Urinary bladder (tissue), 4 donors: Measurements from ENCODE around the gene ZNF14. TPM values are rescaled to one million over a fixed set of nuclear protein-coding genes. Genes with fewer than 3 reads are reported as not detected.
"Not testable (repeated sequence)": the region's sequence is repeated elsewhere in the genome, so short reads cannot be mapped to it uniquely, and the experiment has no call there.

Source experiments
- DNase-seq: peaks from one replicate; pipeline ENCODE4 v3.0.0-alpha.2; 2015; ENCODE audit errors: extremely low spot score
- H3K27ac ChIP-seq: one replicate; pipeline ENCODE4 v1.5.1; 2013; ENCODE audit warnings: low read depth, mild to moderate bottlenecking, moderate library complexity
- H3K36me3 ChIP-seq: one replicate; pipeline ENCODE4 v1.6.1; 2013; ENCODE audit warnings: mild to moderate bottlenecking, moderate library complexity; ENCODE audit not compliant: insufficient read depth
- H3K4me1 ChIP-seq: one replicate; pipeline ENCODE4 v1.6.1; 2013; ENCODE audit warnings: mild to moderate bottlenecking, moderate library complexity; ENCODE audit not compliant: insufficient read depth
- H3K4me3 ChIP-seq: one replicate; pipeline ENCODE4 v1.5.1; 2013; ENCODE audit warnings: low read depth, low read length
- WGBS: extraction: QIAGEN DNeasy Blood & Tissue Kit; methylation state at CpG from one replicate; pipeline ENCODE4 v1.1.7; 2013; 5-methylcytosine and 5-hydroxymethylcytosine counted together
- polyA plus RNA-seq: library from polyadenylated mRNA; stranded (reverse); fragments of 200-250 nt; gene quantifications from one replicate; pipeline ENCODE4 v1.2.3, GENCODE V29; 2013
- total RNA-seq: library from RNA; depleted of rRNA; stranded (reverse); fragments of >200 nt; gene quantifications from one replicate; pipeline ENCODE4 v1.2.3, GENCODE V29; 2014
- donor health status: healthy with polysubstance abuse.
- donor health status: healthy.

The ZNF14 gene
- total and polyA plus RNA-seq, 2 donors: 5.0 to 30.1 TPM

DNA sequence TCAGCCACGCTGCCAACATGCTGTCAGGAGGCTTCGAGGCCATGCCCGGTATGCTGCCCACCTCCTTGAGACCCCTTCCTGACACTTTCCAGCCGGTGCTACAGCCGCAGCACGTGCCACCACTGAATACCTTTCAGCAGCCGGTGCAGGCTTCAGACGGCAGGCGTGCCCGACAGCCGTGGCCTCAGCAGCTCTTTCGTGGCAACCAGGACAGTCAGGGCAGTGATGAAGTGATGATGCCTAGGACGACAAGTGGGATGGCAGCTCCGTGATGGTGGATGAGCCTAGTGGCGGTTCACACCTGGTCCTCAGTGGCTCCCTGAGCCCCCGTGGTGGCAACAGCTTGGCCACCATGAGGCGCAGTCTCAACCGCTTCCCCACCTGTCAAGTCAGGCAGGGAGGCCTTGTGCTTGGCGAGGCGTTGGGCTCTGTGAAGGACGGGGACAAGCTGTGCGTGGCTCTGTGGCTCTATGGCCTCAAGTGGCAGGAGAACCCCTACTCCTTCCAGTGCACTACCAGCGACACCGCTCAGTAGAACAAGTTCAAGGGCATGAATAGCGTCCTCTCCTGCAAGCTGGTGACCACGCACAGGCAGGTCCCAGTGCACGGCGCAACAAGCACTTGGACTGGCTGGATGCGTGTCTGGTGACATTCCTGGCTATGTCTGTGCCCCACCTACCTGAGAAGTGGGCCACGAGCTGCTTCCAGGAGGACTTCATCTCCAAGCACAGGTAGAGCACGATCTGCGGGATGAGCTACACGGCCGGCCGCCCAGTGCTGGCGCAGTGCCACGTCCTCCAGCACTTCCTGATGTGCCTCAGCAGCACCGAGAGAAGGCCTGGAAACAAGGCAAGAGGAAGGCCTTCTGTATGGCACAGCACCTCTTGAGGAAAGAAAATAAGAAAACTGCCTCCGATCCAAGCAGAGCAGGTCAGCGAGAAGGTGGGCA lies 18.2 kb upstream of the ZNF14 start:
- no peak for DNase-seq
- no peak overlapping the region for H3K27ac ChIP-seq
- H3K4me3 ChIP-seq: no peak overlapping the region
- no peaks in the 10 kb centered on the region for H3K4me1 ChIP-seq
- H3K36me3 ChIP-seq: no peaks in the 10 kb centered on the region
- 88% methylated on average over 40 of the region's 40 CpGs for WGBS

DNA sequence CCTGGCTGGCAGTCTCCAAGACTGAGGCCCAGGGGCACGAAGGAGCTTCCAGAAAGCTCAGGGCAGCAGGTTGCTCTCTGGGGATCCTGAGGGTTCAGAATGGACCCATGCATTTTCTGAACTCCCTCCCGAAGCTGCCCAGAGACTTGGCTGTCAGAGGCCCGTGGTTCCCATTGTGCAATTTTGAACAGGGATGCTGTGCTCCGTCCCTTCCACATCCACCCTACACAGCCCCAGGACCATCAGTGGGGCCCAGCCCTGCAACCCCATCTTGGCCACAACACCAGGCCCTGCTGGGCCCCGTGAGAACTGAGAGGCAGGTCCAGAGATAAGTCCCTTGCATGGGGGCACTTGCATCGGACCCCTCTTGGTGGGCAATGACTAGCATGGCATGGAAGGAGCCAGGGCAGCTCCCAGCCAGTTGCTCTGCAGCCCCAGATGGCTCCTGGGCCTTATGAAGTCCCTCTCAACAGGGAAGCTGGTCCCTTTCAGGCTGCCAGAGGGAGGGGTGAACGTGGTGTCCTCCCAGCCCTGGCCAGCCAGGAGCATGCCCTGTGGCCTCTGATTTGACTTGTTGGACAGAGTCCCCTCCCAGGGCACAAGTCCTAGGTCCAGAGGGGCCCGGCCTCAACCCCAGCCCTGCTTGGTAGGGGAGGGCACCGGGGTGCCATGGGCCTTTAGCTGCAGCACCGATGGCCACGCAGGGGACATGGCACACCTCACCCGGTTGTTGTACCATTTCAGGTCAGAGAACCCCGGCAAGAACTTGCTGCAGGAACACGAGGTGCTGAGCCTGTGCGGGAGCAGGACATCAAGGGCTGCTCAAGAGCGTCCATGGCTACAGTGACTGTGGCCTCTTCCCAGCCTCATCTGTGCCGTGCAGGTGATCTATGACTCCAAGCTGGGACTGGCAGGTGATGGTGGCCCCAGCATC lies 17.3 kb upstream of the ZNF14 start:
- H3K36me3 ChIP-seq: no peaks in the 10 kb centered on the region
- H3K4me1 ChIP-seq: no peaks in the 10 kb centered on the region
- 76% methylated on average over 17 of the region's 17 CpGs for WGBS
- no peak overlapping the region for H3K27ac ChIP-seq
- H3K4me3 ChIP-seq: no peak overlapping the region
- no peak for DNase-seq

DNA sequence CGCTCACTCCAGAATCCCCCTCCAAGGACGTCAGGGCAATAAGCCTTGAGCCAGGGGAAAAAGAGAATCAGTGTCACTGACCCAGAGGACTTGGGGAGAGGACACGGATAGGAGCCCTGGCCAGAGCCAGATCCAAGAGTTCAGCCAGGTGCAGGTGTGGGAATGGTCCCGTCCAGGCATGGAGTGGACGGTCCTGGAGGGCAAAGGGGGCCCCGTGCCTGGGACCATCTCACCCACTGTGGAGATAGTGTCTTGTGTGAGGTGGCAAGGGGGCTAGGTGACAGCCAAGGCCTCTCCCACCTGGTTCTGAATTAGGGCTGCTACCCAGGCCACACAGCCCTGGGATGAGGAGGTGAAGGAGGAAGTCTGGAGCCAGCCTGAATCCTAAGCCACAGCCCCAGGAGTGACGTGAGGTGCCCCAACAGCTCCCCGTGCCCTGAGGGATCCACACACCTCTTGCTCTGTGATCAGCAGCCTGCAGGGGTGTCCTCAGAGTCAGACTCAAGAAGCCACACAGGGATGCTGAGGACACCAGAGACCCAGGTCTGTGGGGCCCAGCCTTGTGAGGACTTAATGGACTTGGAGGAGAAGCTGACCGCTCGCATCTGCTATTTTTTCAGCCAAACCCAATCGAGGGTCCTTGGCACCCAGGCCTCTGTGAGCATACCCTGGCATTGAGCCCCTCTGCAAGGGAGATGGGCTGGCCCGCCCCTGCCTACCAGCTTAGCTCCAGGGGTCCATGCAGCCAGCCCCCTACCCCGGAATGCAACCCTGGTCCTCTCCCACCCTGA lies 16.4 kb upstream of the ZNF14 start:
- Histone ChIP-seq H3K27ac (no peak overlapping the region), H3K36me3 (no peaks in the 10 kb centered on the region), H3K4me3 (no peak overlapping the region), H3K4me1 (no peaks in the 10 kb centered on the region)
- DNase-seq: no peak
- WGBS: 86% methylated on average over 13 of the region's 13 CpGs

DNA sequence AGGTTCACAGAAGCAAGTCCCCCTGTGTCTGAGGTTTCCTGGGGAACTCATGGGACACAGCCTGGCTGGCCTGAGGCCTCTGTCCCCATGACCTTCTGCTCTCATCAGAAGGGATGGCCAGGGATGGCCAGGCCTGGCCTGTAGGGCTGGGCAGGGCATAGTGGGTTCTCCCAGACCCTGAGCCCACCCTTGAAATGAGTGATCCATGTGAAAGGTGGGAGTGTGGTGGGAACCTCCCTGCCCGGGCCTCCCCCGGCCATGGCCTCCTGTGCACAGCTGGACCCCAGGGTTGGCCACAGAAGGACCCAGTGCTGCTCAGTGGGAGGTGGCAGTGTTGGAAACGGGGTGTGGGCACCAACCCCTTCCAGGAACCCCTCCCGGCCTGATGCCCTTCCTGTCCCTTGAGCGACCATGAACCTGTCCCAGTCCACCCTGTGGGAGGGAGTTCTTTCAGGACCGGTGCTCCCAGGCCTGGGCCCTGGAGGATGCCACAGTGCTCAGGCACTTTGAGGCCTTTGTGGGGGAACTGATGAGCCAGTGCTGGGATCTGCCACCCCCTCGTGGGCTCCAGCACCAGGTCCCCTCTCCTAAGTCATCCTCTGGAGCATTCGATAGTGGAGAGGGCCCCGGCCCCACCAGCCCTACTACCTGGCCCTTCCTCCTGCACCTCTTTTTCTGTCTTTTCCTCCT lies 15.5 kb upstream of the ZNF14 start:
- no peaks in the 10 kb centered on the region for H3K4me1 ChIP-seq
- no peak overlapping the region for H3K4me3 ChIP-seq
- H3K27ac ChIP-seq: no peak overlapping the region
- H3K36me3 ChIP-seq: no peaks in the 10 kb centered on the region
- no peak for DNase-seq
- 81% methylated on average over 9 of the region's 9 CpGs for WGBS

DNA sequence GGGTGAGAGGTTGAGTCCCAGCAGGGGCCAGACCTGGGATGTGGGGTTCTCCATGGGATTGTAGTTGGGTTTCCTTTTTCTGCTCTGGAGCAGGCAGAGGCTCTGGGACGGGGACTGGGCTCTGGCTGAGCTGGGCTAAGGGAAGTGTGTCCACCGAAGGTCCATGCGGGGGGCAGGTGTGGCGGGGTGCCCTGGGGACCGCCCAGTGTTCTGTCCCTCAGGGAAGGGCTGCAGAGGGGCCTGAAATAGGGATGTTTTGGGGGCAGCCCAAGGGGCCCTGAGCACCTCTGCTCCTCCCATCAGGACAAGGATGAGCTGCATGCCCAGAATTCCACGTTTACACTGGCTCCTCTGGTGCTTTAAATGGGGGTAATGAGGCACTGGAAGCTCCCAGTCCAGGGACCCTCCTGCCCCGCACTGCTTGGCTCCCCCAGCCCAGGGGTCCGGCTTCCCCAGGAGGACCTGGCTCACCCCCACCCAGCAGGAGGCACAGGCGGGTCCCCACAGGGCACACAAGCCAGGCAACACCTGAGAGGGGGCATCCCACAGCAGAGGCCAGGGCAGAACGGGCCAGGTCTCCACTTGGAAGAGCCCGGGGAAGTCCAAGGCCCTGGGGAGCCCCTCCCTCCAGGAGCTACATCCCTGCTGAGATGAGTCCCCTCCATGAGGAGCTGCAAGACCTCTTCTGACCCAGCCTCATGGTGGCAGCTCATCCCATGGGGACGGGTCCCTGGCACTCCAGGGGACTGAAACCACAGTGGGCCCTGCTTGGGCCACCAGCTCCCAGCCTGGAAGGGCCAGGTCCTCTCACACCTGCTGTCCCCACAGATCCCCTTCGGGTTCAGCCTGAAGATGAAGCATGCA lies 14.7 kb upstream of the ZNF14 start:
- no peak overlapping the region for H3K4me3 ChIP-seq
- 86% methylated on average over 13 of the region's 13 CpGs for WGBS
- H3K36me3 ChIP-seq: no peaks in the 10 kb centered on the region
- H3K4me1 ChIP-seq: no peaks in the 10 kb centered on the region
- H3K27ac ChIP-seq: no peak overlapping the region
- DNase-seq: no peak

DNA sequence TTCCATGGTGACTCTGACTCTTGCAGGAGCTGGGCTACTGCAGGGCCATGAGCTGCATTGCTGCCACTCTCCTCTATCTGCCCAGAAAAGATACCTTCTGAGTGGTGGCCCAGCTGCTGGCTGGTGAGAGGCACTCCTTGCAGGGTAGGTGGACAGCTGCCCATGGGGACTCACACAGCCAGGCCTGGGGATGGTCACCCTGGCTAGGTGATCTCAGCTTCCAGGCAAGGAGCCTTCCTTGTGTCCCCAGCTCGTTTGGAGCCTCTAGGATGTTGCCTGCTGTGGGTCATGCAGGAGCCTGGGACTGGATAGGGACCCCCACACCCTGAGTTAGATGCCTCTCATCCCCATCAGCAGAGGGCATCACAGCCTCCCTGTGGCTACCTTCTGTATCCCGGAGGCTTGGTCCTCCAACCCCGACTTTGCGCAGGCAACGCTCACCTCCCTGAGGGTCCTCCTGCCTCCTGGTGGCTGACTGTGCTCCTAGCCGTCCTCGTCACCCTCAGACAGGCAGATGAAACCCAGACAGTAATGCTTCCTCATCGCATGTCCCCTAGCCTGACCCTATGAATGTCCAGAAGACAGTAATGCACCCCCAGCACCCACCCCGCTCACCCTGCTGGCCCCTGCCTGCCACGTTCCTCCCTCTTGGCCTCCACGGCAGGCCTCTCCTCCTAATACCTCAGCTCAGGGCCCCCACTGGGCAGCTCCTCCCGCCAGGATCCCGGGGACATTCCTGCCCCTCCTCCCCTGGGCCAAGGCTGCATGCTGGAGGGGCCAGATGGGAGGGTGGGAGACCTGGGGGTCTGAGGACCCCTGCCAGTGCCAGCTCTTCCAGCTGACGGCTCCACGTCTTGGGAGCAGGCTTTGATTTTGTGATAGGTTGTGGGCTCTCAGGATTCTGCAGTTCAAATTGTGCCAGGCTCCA lies 13.6 kb upstream of the ZNF14 start:
- Histone ChIP-seq H3K4me3 (no peak overlapping the region), H3K27ac (no peak overlapping the region), H3K4me1 (no peaks in the 10 kb centered on the region), H3K36me3 (no peaks in the 10 kb centered on the region)
- 57% methylated on average over 15 of the region's 15 CpGs for WGBS
- DNase-seq: no peak

DNA sequence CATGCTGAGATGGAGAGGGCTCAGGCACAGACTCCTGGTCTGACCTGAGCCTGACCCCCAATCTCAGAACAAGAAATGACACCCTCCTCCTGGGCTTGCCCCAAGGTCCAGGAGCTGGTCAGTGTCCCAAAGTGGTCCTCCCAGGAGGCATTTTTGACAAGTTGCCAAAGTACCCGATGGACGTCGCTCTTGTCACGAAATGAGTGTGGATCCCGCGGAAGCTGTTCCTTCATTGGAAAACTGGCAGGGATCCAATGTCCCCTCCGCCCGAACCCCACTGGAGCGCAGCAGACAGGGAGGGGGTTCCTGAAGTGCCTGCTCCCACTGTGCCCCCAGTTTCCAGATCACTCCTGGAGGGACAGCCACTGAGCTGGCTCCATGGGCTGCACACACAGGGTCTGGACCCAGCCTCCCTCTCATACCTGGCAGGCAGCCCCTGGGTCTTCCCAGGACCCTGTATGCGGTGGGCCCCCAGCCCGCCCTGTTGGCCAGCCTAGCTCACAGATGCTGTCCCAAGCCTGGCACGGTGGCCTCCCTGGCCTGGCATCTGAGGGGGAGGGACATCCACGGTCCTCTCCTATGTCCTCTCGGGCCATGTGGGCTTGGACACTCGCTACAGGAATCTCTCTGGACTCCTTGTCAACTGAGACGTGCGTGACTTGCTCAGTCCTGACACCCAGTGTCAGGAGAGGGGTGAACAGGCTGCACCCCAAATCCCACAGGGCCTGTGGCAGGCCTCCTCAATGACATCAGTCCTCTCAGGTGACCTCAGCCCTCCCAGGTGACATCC lies 12.8 kb upstream of the ZNF14 start:
- H3K4me3 ChIP-seq: no peak overlapping the region
- DNase-seq: no peak
- no peaks in the 10 kb centered on the region for H3K36me3 ChIP-seq
- H3K27ac ChIP-seq: no peak overlapping the region
- no peaks in the 10 kb centered on the region for H3K4me1 ChIP-seq
- 79% methylated on average over 17 of the region's 17 CpGs for WGBS

DNA sequence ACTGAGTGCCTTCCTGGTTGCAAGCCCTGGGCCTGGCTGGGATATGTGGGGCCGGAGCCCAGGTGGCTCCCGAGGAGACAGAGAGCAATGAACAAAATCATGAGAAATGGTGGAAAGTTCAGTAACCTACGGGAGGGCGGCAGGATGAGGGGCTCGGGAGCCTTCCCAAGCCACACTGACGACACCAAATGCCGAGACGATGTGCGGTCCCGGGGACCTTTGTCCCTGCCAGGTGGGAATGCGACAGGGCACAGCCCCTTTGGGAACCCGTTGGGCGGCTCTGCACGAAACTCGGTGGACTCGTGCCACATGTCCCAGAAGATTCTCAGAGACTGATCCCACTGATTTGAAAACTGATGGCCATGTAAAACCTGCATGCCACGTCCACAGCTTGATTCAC lies 11.7 kb upstream of the ZNF14 start:
- Histone ChIP-seq H3K4me3 (no peak overlapping the region), H3K4me1 (no peaks in the 10 kb centered on the region), H3K27ac (no peak overlapping the region), H3K36me3 (no peaks in the 10 kb centered on the region)
- 90% methylated on average over 17 of the region's 17 CpGs for WGBS
- DNase-seq: no peak

DNA sequence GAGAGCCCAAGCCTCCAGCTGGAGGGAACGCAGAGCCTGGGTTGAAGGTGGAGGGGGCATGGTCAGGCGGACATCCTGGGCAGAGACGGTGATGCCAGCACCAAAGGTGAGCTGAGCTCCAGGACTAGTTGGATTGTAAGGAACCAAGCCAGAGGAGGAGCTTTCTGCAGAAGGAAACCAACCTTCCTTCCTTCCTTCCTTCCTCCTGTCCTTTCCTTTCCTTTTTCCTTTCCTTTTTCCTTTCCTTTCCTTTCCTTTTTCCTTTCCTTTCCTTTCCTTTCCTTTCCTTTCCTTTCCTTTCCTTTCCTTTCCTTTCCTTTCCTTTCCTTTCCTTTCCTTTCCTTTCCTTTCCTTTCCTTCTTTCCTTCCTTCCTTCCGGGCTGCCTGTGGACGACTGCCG lies 11.0 kb upstream of the ZNF14 start:
- 77% methylated on average over 6 of the region's 6 CpGs for WGBS
- not testable (repeated sequence) for H3K4me1 ChIP-seq, H3K27ac ChIP-seq, H3K36me3 ChIP-seq, H3K4me3 ChIP-seq, DNase-seq

DNA sequence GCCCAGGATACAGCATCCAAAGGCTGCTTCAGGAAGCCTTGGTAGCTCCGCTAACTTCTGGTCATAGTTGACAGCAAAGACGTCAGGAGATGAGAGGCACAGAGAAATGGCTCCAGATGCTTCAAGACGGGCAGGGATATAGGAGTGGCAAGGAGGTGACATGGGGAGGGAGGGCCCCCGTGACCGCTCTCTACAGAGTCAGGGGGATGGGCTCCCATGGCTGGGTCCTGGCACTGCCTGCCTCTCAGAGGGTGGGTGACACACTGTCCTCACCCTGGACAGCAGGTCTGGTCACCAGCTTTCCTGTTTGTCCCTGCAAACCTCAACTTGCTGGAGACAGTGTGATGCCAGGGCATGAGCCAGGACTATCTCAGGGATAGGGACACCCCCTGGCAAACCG lies 10.3 kb upstream of the ZNF14 start:
- Histone ChIP-seq H3K27ac (no peak overlapping the region), H3K4me3 (no peak overlapping the region), H3K4me1 (no peaks in the 10 kb centered on the region), H3K36me3 (no peaks in the 10 kb centered on the region)
- 86% methylated on average over 6 of the region's 6 CpGs for WGBS
- DNase-seq: no peak

DNA sequence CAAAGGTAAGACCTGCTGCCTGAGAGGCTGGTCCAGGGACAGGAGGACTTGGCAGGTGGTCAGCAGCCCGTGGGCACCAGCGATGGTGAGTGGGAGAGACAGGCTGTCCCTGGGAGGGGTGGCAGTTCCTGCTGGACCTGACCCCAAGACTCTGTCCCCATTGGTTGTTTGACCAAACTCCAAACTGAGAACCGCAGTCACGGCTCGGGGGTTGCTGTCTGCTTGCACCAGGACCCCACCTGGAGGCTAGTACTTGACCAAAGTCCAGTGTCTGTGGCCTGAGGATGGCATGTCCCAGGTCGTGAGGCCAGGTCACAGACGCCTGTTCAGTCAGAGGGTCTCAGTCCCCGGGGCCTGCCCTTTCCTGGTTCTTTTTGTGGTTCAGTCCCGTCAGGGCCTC lies 9.9 kb upstream of the ZNF14 start:
- DNase-seq: no peak
- 83% methylated on average over 9 of the region's 9 CpGs for WGBS

More for the DNA sequence above, 9.9 kb upstream of the ZNF14 start:
- H3K36me3 ChIP-seq: no peaks in the 10 kb centered on the region
- H3K27ac ChIP-seq: no peak overlapping the region
- no peak overlapping the region for H3K4me3 ChIP-seq
- H3K4me1 ChIP-seq: no peaks in the 10 kb centered on the region
